KMS-11 (cell line): ENCODE measurements around the gene RAB10.

Experiments used
- H2AFZ ChIP-seq: fragments of 200-600 bp; sonication (generic); 2 replicates; pipeline ENCODE4 v1.6.1; 2016; ENCODE audit warnings: antibody characterized with exemption, mixed run types, low read depth
- H3K27ac ChIP-seq: fragments of 200-600 bp; sonication (generic); 2 replicates; pipeline ENCODE4 v1.6.1; 2016; ENCODE audit warnings: mild to moderate bottlenecking, mixed run types
- H3K27me3 ChIP-seq: fragments of 200-600 bp; sonication (generic); 2 replicates; pipeline ENCODE4 v1.6.1; 2017; ENCODE audit warnings: mild to moderate bottlenecking, low read depth, mixed run types, moderate library complexity; ENCODE audit not compliant: insufficient read depth
- H3K36me3 ChIP-seq: fragments of 200-600 bp; sonication (generic); 2 replicates; pipeline ENCODE4 v1.6.1; 2017; ENCODE audit warnings: mild to moderate bottlenecking, mixed run types; ENCODE audit not compliant: insufficient read depth
- H3K4me1 ChIP-seq: fragments of 200-600 bp; sonication (generic); 2 replicates; pipeline ENCODE4 v1.6.1; 2016; ENCODE audit warnings: mild to moderate bottlenecking, low read depth, mixed run types; ENCODE audit not compliant: poor library complexity, severe bottlenecking
- H3K4me2 ChIP-seq: fragments of 200-600 bp; sonication (generic); 2 replicates; pipeline ENCODE4 v1.7.0; 2016; ENCODE audit warnings: mild to moderate bottlenecking, mixed run types
- H3K4me3 ChIP-seq: fragments of 200-600 bp; sonication (generic); IDR thresholded peaks from 2 replicates; pipeline ENCODE4 v1.6.1; 2017; ENCODE audit warnings: low read depth, low read length, mixed read lengths; ENCODE audit not compliant: insufficient read depth
- H3K79me2 ChIP-seq: fragments of 200-600 bp; sonication (generic); 2 replicates; pipeline ENCODE4 v1.6.1; 2016; ENCODE audit warnings: low read depth, mixed run types; ENCODE audit not compliant: insufficient read depth
- H3K9ac ChIP-seq: fragments of 200-600 bp; sonication (generic); 2 replicates; pipeline ENCODE4 v1.6.1; 2016; ENCODE audit warnings: mild to moderate bottlenecking, mixed run types
- H4K20me1 ChIP-seq: fragments of 200-600 bp; sonication (generic); 2 replicates; pipeline ENCODE4 v1.6.1; 2016; ENCODE audit warnings: mild to moderate bottlenecking, mixed run types; ENCODE audit not compliant: insufficient read depth
- CTCF ChIP-seq: fragments of 200-600 bp; sonication (generic); conservative IDR thresholded peaks from 2 replicates; pipeline ENCODE4 v1.6.1; 2017; ENCODE audit warnings: low read depth, mild to moderate bottlenecking, antibody characterized with exemption, low read length, moderate library complexity, mixed read lengths

The RAB10 gene

GRCh38 chr2:26148501-26148900, 114.6 kb downstream of the RAB10 start:
- TF ChIP-seq CTCF = no peak
- H3K27me3 ChIP-seq = no peaks in the 10 kb centered on the region
- no peaks in the 10 kb centered on the region for H4K20me1 ChIP-seq
- H3K79me2 ChIP-seq = no peaks in the 10 kb centered on the region
- H3K4me2 ChIP-seq = no peak overlapping the region
- H3K36me3 ChIP-seq = no peaks in the 10 kb centered on the region
- no peak overlapping the region for H3K4me3 ChIP-seq
- H2AFZ ChIP-seq = no peak overlapping the region
- no peak overlapping the region for H3K9ac ChIP-seq
- H3K27ac ChIP-seq = no peak overlapping the region
- H3K4me1 ChIP-seq = no peaks in the 10 kb centered on the region

DNA sequence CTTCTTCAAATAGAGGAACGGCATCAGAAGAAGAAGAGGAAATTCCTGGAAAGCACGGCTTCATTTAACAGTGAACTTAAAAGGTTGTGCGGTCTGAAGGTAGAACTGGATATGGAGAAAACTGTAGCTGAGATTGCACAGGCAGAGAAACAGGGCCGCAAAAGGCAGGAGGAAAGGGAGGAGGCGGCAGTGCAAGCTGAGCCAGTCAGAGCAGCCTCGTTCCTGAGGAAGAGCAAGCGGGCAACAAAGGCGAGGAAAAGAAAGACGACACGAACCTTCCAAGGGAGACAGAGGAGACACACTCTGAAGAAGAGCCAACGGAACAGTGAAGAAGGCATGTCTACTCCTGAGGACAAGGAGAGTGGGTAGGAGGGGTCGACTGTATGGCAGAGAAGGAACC, 116.4 kb downstream of the RAB10 start:
- Histone ChIP-seq H3K27ac (no peak overlapping the region), H3K4me2 (no peak overlapping the region), H2AFZ (no peak overlapping the region), H3K4me3 (no peak overlapping the region), H3K27me3 (no peaks in the 10 kb centered on the region), H4K20me1 (no peaks in the 10 kb centered on the region), H3K36me3 (no peaks in the 10 kb centered on the region), H3K4me1 (no peaks in the 10 kb centered on the region), H3K79me2 (no peaks in the 10 kb centered on the region), H3K9ac (no peak overlapping the region)
- TF ChIP-seq CTCF = no peak

DNA sequence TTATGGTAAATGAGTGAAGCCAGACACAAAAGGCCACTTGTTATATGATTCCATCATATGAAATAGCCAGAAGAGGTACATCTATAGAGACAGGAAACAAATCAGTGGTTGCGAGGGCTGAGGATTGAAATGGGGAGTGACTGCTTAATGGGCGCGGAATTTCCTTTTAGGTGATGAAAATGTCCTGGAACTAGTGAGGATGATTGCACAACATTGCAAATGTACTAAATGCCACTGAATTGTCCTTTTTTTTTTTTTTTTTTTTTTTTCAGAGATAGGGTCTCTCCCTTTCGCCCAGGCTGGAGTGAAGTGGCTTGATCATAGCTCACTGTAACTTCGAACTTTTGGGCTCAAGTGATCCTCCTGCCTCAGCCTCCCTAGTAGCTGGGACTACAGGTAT, 123.7 kb downstream of the RAB10 start:
- no peak for TF ChIP-seq CTCF
- Histone ChIP-seq H3K27me3 (no peaks in the 10 kb centered on the region), H3K27ac (no peak overlapping the region)

GRCh38 chr2:26161926-26162325, 128.0 kb downstream of the RAB10 start:
- H3K9ac ChIP-seq = no peak overlapping the region
- no peaks in the 10 kb centered on the region for H3K4me1 ChIP-seq
- no peaks in the 10 kb centered on the region for H3K36me3 ChIP-seq
- H3K79me2 ChIP-seq = no peaks in the 10 kb centered on the region
- no peaks in the 10 kb centered on the region for H4K20me1 ChIP-seq
- H3K4me3 ChIP-seq = no peak overlapping the region
- no peak overlapping the region for H2AFZ ChIP-seq
- no peak overlapping the region for H3K4me2 ChIP-seq
- no peaks in the 10 kb centered on the region for H3K27me3 ChIP-seq
- no peak for TF ChIP-seq CTCF
- no peak overlapping the region for H3K27ac ChIP-seq

More for the DNA sequence above, 123.7 kb downstream of the RAB10 start:
- no peaks in the 10 kb centered on the region for H3K79me2 ChIP-seq
- no peaks in the 10 kb centered on the region for H3K4me1 ChIP-seq
- no peak overlapping the region for H2AFZ ChIP-seq
- no peak overlapping the region for H3K4me2 ChIP-seq
- H3K4me3 ChIP-seq = no peak overlapping the region
- no peaks in the 10 kb centered on the region for H3K36me3 ChIP-seq
- H3K9ac ChIP-seq = no peak overlapping the region
- no peaks in the 10 kb centered on the region for H4K20me1 ChIP-seq

DNA sequence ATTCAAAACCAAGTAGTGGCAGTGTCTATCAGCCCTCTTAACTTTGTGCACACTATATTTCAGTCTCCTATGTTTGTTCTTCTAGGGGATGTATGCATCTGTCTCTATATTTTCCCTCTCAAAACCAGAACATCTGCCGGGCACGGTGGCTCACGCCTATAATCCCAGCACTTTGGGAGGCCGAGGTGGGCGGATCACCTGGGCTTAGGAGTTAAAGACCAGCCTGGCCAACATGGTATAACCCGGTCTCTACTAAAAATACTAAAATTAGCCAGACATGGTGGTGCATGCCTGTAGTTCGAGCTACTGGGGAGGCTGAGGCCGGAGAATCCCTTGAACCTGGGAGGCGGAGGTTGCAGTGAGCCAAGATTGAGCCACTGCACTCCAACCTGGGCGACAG, 129.1 kb downstream of the RAB10 start:
- Histone ChIP-seq H3K79me2 (no peaks in the 10 kb centered on the region), H3K9ac (no peak overlapping the region), H3K27ac (no peak overlapping the region), H3K4me1 (no peaks in the 10 kb centered on the region), H2AFZ (no peak overlapping the region), H3K4me2 (no peak overlapping the region), H3K27me3 (no peaks in the 10 kb centered on the region), H3K4me3 (no peak overlapping the region), H4K20me1 (no peaks in the 10 kb centered on the region), H3K36me3 (no peaks in the 10 kb centered on the region)
- TF ChIP-seq CTCF = no peak
